HK-2 (cell line): ENCODE measurements around the gene ANKRD63.

Experiments
- DNase-seq: peaks from one replicate; pipeline ENCODE4 v3.0.0-alpha.2; 2018; ENCODE audit not compliant: unreplicated experiment

Gene ANKRD63

GRCh38 chr15:40313531-40314398 lies 30.9 kb upstream of the ANKRD63 start:
- DNase-seq, result no peak

GRCh38 chr15:40312370-40313158 lies 29.7 kb upstream of the ANKRD63 start:
- DNase-seq, result no peak

GRCh38 chr15:40310993-40311392 lies 28.1 kb upstream of the ANKRD63 start:
- no peak for DNase-seq

GRCh38 chr15:40310001-40310959 lies 27.4 kb upstream of the ANKRD63 start:
- no peak for DNase-seq

- DNase-seq, result no peak
Measured at GRCh38 chr15:40309344-40309862, 26.5 kb upstream of the ANKRD63 start.

GRCh38 chr15:40307421-40308211 lies 24.8 kb upstream of the ANKRD63 start, which contains the start of gene PLCB2:
Gene PLCB2, minus strand, starts transcription at chr15:40307935. Its CDS starts 263 bp downstream, at chr15:40307672.
- DNase-seq, result no peak

GRCh38 chr15:40306908-40307307 lies 24.0 kb upstream of the ANKRD63 start:
- no peak for DNase-seq

- DNase-seq, result no peak
Measured at GRCh38 chr15:40306371-40306770, 23.5 kb upstream of the ANKRD63 start.

GRCh38 chr15:40305281-40305680 lies 22.4 kb upstream of the ANKRD63 start:
- no peak for DNase-seq

- DNase-seq, result no peak
Measured at GRCh38 chr15:40303576-40303975, 20.7 kb upstream of the ANKRD63 start.

GRCh38 chr15:40302981-40303380 lies 20.1 kb upstream of the ANKRD63 start:
- no peak for DNase-seq

GRCh38 chr15:40302288-40302886 lies 19.5 kb upstream of the ANKRD63 start:
- no peak for DNase-seq

GRCh38 chr15:40301467-40302179 lies 18.8 kb upstream of the ANKRD63 start:
- no peak for DNase-seq

GRCh38 chr15:40300771-40301170 lies 17.9 kb upstream of the ANKRD63 start:
- DNase-seq, result no peak

GRCh38 chr15:40300367-40300766 lies 17.5 kb upstream of the ANKRD63 start:
- no peak for DNase-seq

GRCh38 chr15:40298216-40298935 lies 15.5 kb upstream of the ANKRD63 start:
- DNase-seq, result no peak

GRCh38 chr15:40297356-40297755 lies 14.5 kb upstream of the ANKRD63 start:
- no peak for DNase-seq

GRCh38 chr15:40296561-40297230 lies 13.8 kb upstream of the ANKRD63 start:
- no peak for DNase-seq
